A549 treated with GW870086 at 1 μM for 4 hours (cell line): ENCODE results near the gene ZKSCAN4. TPM values are rescaled to one million over a fixed set of nuclear protein-coding genes. Genes with fewer than 3 reads are reported as not detected.

Source experiments
- total RNA-seq: library from RNA; stranded (reverse); fragments of 200-300 nt; extraction: Qiagen RNA extraction; gene quantifications from 5 replicates; pipeline ENCODE4 v1.2.3, GENCODE V29; 2022; ENCODE audit warnings: low read depth

Gene ZKSCAN4
- total RNA-seq = 2.3 to 3.0 TPM (median 2.6 TPM) in 5 replicates

DNA sequence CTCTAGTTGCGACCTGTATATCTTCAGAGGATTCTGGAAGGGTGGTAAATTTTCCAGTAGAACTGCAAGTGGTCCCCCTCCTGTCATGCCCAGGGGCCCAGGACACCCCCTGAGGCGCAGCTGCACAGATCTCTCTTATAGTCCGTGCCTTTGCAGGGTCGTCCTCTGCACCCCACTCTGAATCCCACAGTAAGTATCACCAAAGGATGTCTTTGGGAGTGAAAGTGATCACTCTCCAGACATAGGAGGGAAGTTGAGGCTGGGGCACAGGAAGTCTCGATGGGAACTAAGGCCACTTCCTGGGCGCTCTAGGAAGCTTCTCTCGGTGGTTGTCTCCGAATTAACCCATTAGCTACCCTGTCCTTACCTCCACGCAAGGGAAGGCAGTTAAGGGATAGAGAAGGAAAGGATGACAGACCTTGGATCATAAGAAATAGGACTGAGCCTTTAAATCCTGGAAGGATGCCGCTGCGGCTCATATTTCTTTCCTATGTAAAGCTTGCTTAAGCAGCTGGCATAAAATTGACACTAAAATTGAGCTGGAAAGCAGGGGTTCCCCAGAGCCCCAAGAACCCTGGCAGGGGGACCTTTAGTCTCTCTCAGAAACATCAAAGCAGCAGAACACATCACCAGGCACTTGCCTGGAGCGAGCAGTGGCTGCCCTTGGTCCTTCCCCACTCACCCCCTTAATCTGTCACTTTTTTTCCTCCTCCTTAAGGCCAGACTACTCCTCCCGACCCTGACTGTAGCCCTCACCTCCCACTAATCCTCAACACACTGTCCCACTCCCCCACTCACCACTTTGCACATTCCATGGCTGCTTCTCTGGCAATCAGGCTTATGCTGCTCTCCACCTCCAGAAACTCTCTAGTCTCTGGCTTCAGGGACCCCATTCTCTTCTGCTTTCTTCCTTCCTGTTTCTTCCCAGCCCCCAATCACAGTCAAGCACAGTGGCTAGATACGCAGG lies at the start of gene ZKSCAN4:
TSS of gene ZKSCAN4 (minus strand) at position 261 of the 967 bp plus-strand sequence. CDS start 289 bp downstream, outside the sequence.

DNA sequence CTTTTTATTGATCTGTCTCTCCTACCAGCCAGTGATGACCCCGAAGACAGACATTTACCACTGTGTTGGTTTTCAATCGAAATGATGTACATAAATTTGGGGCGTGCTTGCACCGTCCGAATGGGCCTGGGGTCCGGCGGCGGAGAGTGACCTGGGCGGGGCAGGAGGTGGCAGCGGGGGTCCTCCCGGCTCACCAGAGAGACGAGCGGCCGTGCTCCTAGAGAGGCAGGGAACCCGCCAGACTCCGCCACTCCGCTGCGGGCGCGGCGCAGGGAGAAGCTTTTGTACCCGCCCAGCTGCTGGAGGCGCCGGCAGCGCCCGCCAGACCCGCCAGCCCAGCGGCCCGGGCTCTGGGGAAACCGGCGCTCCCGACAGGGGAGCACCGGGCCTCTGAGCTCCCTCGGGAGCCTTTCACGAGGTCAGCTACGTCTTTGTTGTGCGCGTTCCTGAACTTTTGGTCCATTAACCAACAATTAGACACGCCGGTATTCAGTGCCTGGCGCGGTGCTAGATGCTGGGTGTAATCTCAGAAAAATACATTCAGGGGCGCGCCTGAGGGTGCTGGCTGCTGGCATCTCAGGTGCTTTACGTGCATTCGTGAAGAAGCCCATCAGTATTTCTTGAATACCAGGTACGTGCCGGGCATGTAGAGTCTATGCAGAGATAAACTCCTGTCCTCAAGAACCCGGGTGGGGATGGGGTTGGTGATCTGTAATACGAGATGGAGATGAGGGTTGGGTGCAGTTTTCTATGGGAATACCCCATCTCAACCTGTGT lies 29.4 kb upstream of the ZKSCAN4 start, which contains the start of gene PGBD1:
TSS of gene PGBD1 (plus strand) at position 285 of the 777 bp plus-strand sequence. CDS start 2,242 bp downstream, outside the sequence.

DNA sequence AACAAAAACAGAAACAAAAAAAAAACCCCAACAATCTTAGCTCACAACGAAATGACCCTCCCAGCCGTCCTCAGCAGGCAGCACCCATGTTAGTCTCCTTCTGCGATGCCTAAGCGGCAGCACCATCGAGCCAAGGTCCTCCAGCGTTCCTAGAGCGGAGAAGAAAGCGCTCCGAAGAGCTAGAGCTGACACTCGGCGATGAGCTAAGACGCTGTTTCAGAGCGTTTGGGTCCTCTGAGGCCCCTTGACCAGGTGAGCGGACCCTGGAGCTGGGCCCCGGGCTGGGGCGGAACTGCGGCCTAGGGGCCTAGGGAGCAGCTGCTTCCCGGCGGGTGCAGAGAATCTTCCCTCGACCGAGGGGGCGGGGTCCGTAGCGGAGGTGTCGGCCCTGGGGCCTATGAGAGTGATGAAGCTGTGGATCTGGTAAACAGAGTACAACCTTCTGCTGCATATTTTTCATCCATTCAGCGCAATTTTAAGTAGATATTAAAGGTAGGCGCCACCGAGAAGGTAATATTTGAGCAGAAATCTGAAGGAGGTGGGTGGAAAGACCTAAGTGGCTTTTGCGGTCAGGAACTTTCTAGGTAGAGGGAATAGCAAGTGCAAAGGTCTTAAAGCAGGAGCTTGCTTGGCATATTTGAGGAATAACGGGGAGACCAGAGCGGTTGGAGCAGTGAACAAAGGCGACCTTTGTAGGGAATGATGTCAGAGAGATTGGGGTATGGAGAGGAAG lies 15.1 kb upstream of the ZKSCAN4 start, which contains the start of gene ZSCAN26:
TSS of gene ZSCAN26 (plus strand) at position 182 of the 733 bp plus-strand sequence. CDS start 4,777 bp downstream, outside the sequence.

DNA sequence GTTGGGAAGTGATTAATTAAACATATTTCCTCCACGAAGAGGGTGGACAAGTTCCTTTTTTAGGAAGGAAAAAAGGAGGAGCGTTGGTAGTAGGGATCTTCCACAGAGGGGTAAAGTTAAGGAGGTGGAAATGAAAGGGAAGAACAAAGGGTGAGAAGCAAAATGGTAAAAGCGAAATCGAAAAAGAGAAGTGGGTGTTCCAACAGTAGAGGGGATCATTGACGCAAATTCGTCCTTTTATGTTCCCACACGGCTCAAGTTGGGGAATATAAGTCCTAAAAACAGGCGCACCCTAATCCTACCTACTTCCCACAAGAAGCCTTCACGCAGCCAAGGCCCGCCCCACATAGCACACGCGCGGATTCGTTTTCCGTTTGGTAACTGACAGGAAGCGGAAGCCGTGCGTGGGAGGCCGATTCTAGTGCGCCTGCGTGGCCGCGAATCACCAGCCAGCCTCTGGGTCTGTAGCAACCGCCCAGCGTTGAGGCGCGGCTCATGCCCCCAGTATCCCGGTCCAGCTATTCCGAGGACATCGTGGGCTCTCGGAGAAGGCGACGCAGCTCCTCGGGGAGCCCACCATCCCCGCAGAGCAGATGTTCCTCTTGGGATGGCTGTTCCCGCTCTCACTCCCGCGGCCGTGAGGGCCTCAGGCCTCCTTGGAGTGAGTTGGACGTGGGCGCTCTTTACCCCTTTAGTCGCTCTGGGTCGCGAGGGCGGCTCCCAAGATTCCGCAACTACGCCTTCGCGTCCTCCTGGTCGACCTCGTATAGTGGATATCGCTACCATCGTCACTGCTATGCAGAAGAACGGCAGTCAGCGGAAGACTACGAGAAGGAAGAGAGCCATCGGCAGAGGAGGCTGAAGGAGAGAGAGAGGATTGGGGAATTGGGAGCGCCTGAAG lies 7.1 kb upstream of the ZKSCAN4 start, which contains the start of gene NKAPL:
TSS of gene NKAPL (plus strand) at position 421 of the 901 bp plus-strand sequence. CDS start at position 496, 75 bp downstream.

DNA sequence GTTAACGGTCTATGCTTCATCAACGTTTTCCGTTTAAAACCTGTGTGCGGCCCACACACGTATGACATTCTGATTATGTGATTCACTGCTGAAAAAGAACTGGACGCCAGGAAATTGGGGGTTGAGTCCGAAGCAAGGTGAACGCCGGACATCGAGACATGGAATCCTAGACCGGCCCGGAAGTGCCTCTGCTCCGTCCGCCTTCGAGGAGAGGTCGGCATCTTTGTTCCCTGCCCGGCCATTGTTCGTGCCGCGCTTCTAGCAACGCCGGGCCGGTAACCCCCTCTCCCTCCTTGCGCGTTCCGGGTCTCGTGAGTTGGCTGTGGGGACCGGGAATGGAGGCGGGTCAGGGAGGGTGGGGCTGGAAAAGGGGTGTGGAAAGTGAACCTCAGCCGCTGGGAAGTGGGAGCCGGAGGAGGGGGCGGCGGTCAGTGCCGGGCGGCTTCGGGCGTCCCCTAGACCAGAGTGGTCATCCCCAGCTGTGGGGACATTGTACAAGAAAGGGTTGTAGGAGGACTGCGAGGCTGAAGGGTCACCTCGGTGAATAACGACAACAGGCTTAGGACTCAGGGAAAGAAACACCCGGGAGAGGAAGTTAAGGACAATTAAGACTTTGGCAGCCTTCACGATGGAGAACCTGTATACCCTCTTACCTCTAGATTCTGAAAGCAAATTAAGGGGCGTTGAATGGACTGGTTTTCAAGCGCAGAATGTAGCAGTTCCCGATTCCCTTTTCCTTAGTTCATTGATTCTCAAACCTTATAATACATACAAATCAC lies 26.8 kb downstream of the ZKSCAN4 start, which contains the start of gene ZSCAN9:
TSS of gene ZSCAN9 (plus strand) at position 220 of the 779 bp plus-strand sequence. CDS start 1,810 bp downstream, outside the sequence.

Other genes with a start within 250 kb of the ZKSCAN4 start
- gene ZNF165, start 171.7 kb downstream of the ZKSCAN4 start, total RNA-seq = 0.67 to 0.97 TPM (median 0.90 TPM) in 5 replicates
- 4.0 to 5.8 TPM (median 4.5 TPM) in 5 replicates for gene ZSCAN16, start 127.7 kb downstream of the ZKSCAN4 start, total RNA-seq
- 2.7 to 5.8 TPM (median 5.4 TPM) in 5 replicates for gene ZKSCAN8, start 110.4 kb downstream of the ZKSCAN4 start, total RNA-seq
- 6.0 to 9.8 TPM (median 7.7 TPM) in 5 replicates for gene ZSCAN9, start 27.0 kb downstream of the ZKSCAN4 start, total RNA-seq
- not detected in 5 replicates for gene NKAPL, start 7.0 kb upstream of the ZKSCAN4 start, total RNA-seq
- gene ZSCAN26, start 14.9 kb upstream of the ZKSCAN4 start, total RNA-seq = 4.0 to 6.0 TPM (median 5.7 TPM) in 5 replicates
- 4.6 to 5.1 TPM (median 5.0 TPM) in 5 replicates for gene PGBD1, start 29.3 kb upstream of the ZKSCAN4 start, total RNA-seq
- 1.6 to 2.5 TPM (median 2.0 TPM) in 5 replicates for gene ZSCAN31, start 83.9 kb upstream of the ZKSCAN4 start, total RNA-seq
- gene ZKSCAN3, start 97.7 kb upstream of the ZKSCAN4 start, total RNA-seq = 1.4 to 2.1 TPM (median 2.1 TPM) in 5 replicates
- 1.3 to 1.8 TPM (median 1.8 TPM) in 5 replicates for gene ZSCAN12, start 147.5 kb upstream of the ZKSCAN4 start, total RNA-seq
- not detected in 5 replicates for gene ZSCAN23, start 191.2 kb upstream of the ZKSCAN4 start, total RNA-seq